PFSK-1 (cell line): ENCODE results near the gene LYG2.

Experiments
- FOXP2 ChIP-seq: optimal IDR thresholded peaks from 2 replicates; pipeline ENCODE3; 2011; ENCODE audit warnings: borderline replicate concordance, control low read depth, inconsistent platforms; ENCODE audit not compliant: insufficient read depth; ENCODE audit errors: extremely low read length, extremely low read depth
- POLR2AphosphoS5 ChIP-seq: IDR thresholded peaks from 2 replicates; pipeline ENCODE4 v1.6.1; 2012; ENCODE audit warnings: low read depth, mild to moderate bottlenecking, control low read depth, low read length, moderate library complexity
- SIN3A ChIP-seq: IDR thresholded peaks from 2 replicates; pipeline ENCODE4 v1.6.1; 2012; ENCODE audit warnings: mild to moderate bottlenecking, low read length, moderate library complexity, borderline replicate concordance; ENCODE audit not compliant: insufficient read depth
- TF ChIP-seq, protein P1 (sequence below), 2 experiments: IDR thresholded peaks; 2 replicates each; pipeline versions ENCODE4 v1.6.1 to v1.8.0; 2011 to 2012; ENCODE audit warnings: low read depth in 2 of 2, low read length in 2 of 2, control low read depth in 1 of 2, inconsistent platforms in 1 of 2, mild to moderate bottlenecking in 1 of 2, moderate library complexity in 1 of 2; ENCODE audit not compliant: insufficient read depth in 1 of 2

DNA sequence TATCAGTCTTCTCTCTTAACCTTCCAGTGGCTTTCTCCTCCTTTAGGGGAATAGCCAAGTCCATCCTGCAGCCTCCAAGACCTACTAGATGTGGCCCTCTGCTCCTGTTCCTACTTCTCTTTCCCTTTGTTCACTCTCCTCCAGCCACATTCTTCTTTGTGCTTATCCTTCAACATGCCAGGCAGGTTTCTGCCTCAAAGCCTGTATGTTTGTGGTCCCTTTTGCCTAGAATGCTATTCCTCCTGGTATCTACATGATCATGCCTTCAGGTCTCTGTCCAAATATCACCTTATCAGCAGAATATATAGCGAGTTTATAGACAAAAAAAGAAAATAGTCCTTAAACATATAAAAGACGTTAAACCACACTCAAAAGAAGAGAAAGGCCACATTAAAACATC lies 5.5 kb downstream of the LYG2 start:
- no peak for TF ChIP-seq POLR2AphosphoS5
- TF ChIP-seq, protein P1, sequence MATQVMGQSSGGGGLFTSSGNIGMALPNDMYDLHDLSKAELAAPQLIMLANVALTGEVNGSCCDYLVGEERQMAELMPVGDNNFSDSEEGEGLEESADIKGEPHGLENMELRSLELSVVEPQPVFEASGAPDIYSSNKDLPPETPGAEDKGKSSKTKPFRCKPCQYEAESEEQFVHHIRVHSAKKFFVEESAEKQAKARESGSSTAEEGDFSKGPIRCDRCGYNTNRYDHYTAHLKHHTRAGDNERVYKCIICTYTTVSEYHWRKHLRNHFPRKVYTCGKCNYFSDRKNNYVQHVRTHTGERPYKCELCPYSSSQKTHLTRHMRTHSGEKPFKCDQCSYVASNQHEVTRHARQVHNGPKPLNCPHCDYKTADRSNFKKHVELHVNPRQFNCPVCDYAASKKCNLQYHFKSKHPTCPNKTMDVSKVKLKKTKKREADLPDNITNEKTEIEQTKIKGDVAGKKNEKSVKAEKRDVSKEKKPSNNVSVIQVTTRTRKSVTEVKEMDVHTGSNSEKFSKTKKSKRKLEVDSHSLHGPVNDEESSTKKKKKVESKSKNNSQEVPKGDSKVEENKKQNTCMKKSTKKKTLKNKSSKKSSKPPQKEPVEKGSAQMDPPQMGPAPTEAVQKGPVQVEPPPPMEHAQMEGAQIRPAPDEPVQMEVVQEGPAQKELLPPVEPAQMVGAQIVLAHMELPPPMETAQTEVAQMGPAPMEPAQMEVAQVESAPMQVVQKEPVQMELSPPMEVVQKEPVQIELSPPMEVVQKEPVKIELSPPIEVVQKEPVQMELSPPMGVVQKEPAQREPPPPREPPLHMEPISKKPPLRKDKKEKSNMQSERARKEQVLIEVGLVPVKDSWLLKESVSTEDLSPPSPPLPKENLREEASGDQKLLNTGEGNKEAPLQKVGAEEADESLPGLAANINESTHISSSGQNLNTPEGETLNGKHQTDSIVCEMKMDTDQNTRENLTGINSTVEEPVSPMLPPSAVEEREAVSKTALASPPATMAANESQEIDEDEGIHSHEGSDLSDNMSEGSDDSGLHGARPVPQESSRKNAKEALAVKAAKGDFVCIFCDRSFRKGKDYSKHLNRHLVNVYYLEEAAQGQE (IDR thresholded peaks at IDR 0.05; ENCODE audit: insufficient read depth in 1 of 2, low read depth in 2 of 2, low read length in 2 of 2): no peak
- TF ChIP-seq SIN3A: no peak
- no peak for TF ChIP-seq FOXP2
